ENCODE measurements around the gene CLCN4. TPM values are rescaled to one million over a fixed set of nuclear protein-coding genes. Genes with fewer than 3 reads are reported as not detected.

CLCN4 gene
- total and polyA plus RNA-seq, 7 experiments from 2014 or later: 0.02 to 0.42 (median 0.11) TPM; not detected in 2

DNA sequence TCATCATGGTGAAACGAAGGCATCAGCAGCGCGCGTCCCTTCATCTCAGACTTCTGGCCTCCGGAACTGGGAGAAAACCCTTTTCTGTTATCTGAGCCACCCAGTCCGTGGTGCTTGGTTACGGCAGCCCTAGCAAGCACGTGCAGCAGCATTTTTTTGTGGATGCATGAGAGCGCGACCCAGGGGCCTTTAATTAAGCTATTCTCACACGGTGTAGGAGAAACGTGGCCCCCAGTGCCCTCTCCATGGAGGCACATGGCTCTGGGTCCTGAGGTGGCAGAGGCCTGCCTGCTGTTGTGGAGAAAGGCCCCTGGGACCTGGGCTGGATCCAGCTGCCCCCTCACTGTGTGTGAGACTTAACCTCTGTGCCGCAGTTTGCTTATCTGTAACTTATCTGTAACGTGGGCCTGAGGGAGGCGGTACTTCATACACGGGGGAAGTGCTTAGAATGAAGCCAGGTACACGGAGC lies 9.5 kb downstream of the CLCN4 start:
- H3K36me3 Mint-ChIP-seq: no peaks in the 10 kb centered on the region
- H3K4me1 ChIP-seq (ENCODE audit: control insufficient read depth in 2 of 2, insufficient read depth in 2 of 2, low read length in 2 of 2): no peaks in the 10 kb centered on the region
- no peaks in the 10 kb centered on the region for H3K36me3 ChIP-seq (ENCODE audit: control insufficient read depth in 2 of 3, insufficient read depth in 3 of 3, low read length in 3 of 3)
- intact Hi-C loops (cut with micrococcal nuclease): no loop called here
- ChIA-PET CTCF (no interaction called here), POLR2A (no interaction called here)
- no peaks in the 10 kb centered on the region for H3K27me3 ChIP-seq (ENCODE audit: control insufficient read depth in 2 of 2, insufficient read depth in 2 of 2, low read length in 2 of 2)
- ATAC-seq: no peak
- H3K27ac ChIP-seq (ENCODE audit: low read depth, low read length): no peak overlapping the region
- H3K27me3 Mint-ChIP-seq: peaks cover 0 to 10% (median 5%) of the 10 kb centered on the region in 5 donors
- H3K4me1 Mint-ChIP-seq: no peaks in the 10 kb centered on the region
- H3K27ac Mint-ChIP-seq: no peak overlapping the region
- no peak for DNase-seq
- no peak overlapping the region for H3K4me3 Mint-ChIP-seq
- no peaks in the 10 kb centered on the region for H3K9me3 ChIP-seq (ENCODE audit: control insufficient read depth in 2 of 3, low read length in 3 of 3)
- peaks cover 0 to 3% (median 0%) of the 10 kb centered on the region in 11 donors for H3K9me3 Mint-ChIP-seq
- H3K4me3 ChIP-seq (ENCODE audit: low read length): no peak overlapping the region

DNA sequence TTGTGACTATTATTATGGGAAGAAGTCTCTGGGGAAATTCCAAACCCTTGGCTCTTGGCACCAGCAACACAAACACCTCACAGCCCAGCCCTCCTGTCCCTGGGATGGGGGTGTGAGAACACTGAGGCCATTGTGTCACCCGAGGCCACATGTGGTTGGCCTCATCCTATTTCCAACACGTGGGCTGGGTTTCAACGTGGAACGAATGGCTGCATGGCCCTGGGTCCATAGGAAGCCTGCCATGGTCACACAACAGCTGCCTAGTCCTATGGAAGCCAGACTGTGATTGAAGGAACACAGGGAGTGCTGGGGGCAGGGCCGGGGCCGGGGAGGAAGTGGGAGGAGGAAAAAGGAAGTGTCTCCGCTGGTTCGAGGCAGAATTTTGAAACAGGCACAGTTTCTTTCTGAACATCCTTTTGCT lies 10.0 kb downstream of the CLCN4 start:
- no peaks in the 10 kb centered on the region for H3K36me3 ChIP-seq (ENCODE audit: control insufficient read depth in 2 of 3, insufficient read depth in 3 of 3, low read length in 3 of 3)
- Mint-ChIP-seq H3K27ac (no peak overlapping the region), H3K27me3 (peaks cover 0 to 14% (median under 1%) of the 10 kb centered on the region in 5 donors), H3K4me3 (peak overlapping the region in 2 of 10 donors; percentile 29 to 47), H3K36me3 (no peaks in the 10 kb centered on the region), H3K4me1 (no peaks in the 10 kb centered on the region), H3K9me3 (peaks cover 0 to 3% (median 0%) of the 10 kb centered on the region in 11 donors)
- no peak for ATAC-seq
- ChIA-PET POLR2A (no interaction called here), CTCF (no interaction called here)
- no peak overlapping the region for H3K4me3 ChIP-seq (ENCODE audit: low read length)
- H3K27ac ChIP-seq (ENCODE audit: low read depth, low read length): no peak overlapping the region
- intact Hi-C loops (cut with micrococcal nuclease): no loop called here
- peak in 1 of 9 donors; percentile 25 for DNase-seq
- no peaks in the 10 kb centered on the region for H3K9me3 ChIP-seq (ENCODE audit: control insufficient read depth in 2 of 3, low read length in 3 of 3)
- H3K4me1 ChIP-seq (ENCODE audit: control insufficient read depth in 2 of 2, insufficient read depth in 2 of 2, low read length in 2 of 2): no peaks in the 10 kb centered on the region
- no peaks in the 10 kb centered on the region for H3K27me3 ChIP-seq (ENCODE audit: control insufficient read depth in 2 of 2, insufficient read depth in 2 of 2, low read length in 2 of 2)

DNA sequence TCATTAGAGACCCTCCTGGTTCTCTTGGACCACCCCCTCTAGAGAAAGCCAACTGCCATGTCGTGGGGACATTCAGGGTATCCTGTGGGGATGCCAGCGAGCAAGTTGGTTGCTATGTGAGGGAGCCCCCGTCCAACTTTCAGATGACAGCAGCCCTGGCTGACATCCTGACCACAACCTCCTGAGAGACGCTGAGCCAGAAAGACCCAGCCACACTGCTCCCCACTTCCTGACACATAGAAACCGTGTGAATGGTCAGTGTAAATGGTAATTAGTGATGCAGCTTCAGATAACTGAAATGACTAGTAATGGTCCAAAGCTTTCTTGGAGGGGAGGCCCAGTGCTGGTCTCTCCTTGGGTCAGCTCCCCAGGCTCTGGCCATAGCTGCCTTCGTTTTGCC lies 10.8 kb downstream of the CLCN4 start:
- no peak for ATAC-seq
- no peaks in the 10 kb centered on the region for H3K36me3 Mint-ChIP-seq

DNA sequence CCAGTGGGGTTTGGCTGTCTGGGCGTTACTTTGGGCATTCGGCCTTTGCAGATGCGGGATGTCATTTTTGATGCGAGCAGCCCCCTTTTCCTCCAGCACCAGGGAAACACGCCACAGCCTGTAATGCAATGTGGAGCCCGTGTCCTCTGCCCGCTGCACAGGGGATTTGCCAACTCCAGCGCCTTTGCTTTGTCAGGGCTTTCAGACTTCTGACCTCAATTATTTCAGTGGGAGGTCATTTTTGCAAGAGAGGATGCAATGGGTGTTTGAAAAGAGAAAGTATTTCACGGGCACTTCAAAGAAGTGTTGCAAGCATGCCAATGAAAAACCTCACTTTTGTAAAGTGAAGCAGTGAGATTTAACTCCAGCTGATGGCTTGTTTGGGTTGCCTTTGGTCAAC lies 11.5 kb downstream of the CLCN4 start:
- Mint-ChIP-seq H3K27me3 (peaks cover 0 to 18% (median 0%) of the 10 kb centered on the region in 5 donors), H3K4me1 (peaks cover 0 to 3% (median 0%) of the 10 kb centered on the region in 7 donors), H3K9me3 (peaks cover 0 to 3% (median 0%) of the 10 kb centered on the region in 11 donors), H3K4me3 (no peak overlapping the region), H3K36me3 (no peaks in the 10 kb centered on the region), H3K27ac (no peak overlapping the region)
- POLR2A ChIA-PET: no interaction called here
- H3K4me3 ChIP-seq (ENCODE audit: low read length): no peak overlapping the region
- DNase-seq: no peak
- H3K27me3 ChIP-seq (ENCODE audit: control insufficient read depth in 2 of 2, insufficient read depth in 2 of 2, low read length in 2 of 2): no peaks in the 10 kb centered on the region
- CTCF ChIA-PET: no interaction called here
- no peaks in the 10 kb centered on the region for H3K9me3 ChIP-seq (ENCODE audit: control insufficient read depth in 2 of 3, low read length in 3 of 3)
- no peaks in the 10 kb centered on the region for H3K4me1 ChIP-seq (ENCODE audit: control insufficient read depth in 2 of 2, insufficient read depth in 2 of 2, low read length in 2 of 2)
- no peak for ATAC-seq
- H3K36me3 ChIP-seq (ENCODE audit: control insufficient read depth in 2 of 3, insufficient read depth in 3 of 3, low read length in 3 of 3): no peaks in the 10 kb centered on the region
- intact Hi-C loops (cut with micrococcal nuclease): no loop called here
- H3K27ac ChIP-seq (ENCODE audit: low read depth, low read length): no peak overlapping the region

More for the DNA sequence above, 10.8 kb downstream of the CLCN4 start:
- Histone ChIP-seq H3K36me3 (ENCODE audit: control insufficient read depth in 2 of 3, insufficient read depth in 3 of 3, low read length in 3 of 3) (no peaks in the 10 kb centered on the region), H3K27ac (ENCODE audit: low read depth, low read length) (no peak overlapping the region), H3K4me1 (ENCODE audit: control insufficient read depth in 2 of 2, insufficient read depth in 2 of 2, low read length in 2 of 2) (no peaks in the 10 kb centered on the region), H3K4me3 (ENCODE audit: low read length) (no peak overlapping the region), H3K9me3 (ENCODE audit: control insufficient read depth in 2 of 3, low read length in 3 of 3) (no peaks in the 10 kb centered on the region), H3K27me3 (ENCODE audit: control insufficient read depth in 2 of 2, insufficient read depth in 2 of 2, low read length in 2 of 2) (no peaks in the 10 kb centered on the region)
- no peak overlapping the region for H3K4me3 Mint-ChIP-seq
- no peak for DNase-seq
- H3K4me1 Mint-ChIP-seq: peaks cover 0 to 3% (median 0%) of the 10 kb centered on the region in 7 donors
- H3K27me3 Mint-ChIP-seq: peaks cover 0 to 17% (median 0%) of the 10 kb centered on the region in 5 donors
- intact Hi-C loops (cut with micrococcal nuclease): no loop called here
- ChIA-PET POLR2A (no interaction called here), CTCF (no interaction called here)
- peaks cover 0 to 3% (median 0%) of the 10 kb centered on the region in 11 donors for H3K9me3 Mint-ChIP-seq
- no peak overlapping the region for H3K27ac Mint-ChIP-seq

DNA sequence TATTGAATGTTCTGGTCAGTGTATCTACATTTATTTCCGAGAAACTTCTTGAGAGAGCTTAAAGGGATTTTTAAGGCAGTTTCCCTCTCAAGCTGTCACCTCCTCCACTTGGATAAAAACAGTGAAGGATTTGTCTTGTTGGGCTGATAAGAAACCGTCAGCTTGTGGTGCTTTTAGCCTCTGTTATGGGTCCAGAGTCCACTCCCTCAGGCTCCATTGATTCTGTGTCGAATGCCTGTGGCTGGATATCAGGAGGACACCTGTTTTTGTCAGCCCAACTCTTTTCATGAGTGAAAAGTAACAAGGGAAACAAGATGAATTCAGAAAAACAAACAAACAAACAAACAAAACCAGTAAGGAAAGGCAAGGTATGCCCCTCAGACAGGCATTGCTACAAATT lies 12.4 kb downstream of the CLCN4 start:
- POLR2A ChIA-PET: no interaction called here
- Histone ChIP-seq H3K4me1 (ENCODE audit: control insufficient read depth in 2 of 2, insufficient read depth in 2 of 2, low read length in 2 of 2) (no peaks in the 10 kb centered on the region), H3K36me3 (ENCODE audit: control insufficient read depth in 2 of 3, insufficient read depth in 3 of 3, low read length in 3 of 3) (no peaks in the 10 kb centered on the region), H3K27me3 (ENCODE audit: control insufficient read depth in 2 of 2, insufficient read depth in 2 of 2, low read length in 2 of 2) (no peaks in the 10 kb centered on the region), H3K4me3 (ENCODE audit: low read length) (no peak overlapping the region), H3K27ac (ENCODE audit: low read depth, low read length) (no peak overlapping the region), H3K9me3 (ENCODE audit: control insufficient read depth in 2 of 3, low read length in 3 of 3) (no peaks in the 10 kb centered on the region)
- intact Hi-C loops (cut with micrococcal nuclease): no loop called here
- Mint-ChIP-seq H3K9me3 (peaks cover 0 to 5% (median 0%) of the 10 kb centered on the region in 11 donors), H3K4me1 (peaks cover 0 to 3% (median 0%) of the 10 kb centered on the region in 7 donors), H3K27ac (no peak overlapping the region), H3K27me3 (peaks cover 0 to 13% (median 0%) of the 10 kb centered on the region in 5 donors), H3K4me3 (no peak overlapping the region), H3K36me3 (no peaks in the 10 kb centered on the region)
- DNase-seq (no peak), ATAC-seq (no peak)
- CTCF ChIA-PET: no interaction called here

DNA sequence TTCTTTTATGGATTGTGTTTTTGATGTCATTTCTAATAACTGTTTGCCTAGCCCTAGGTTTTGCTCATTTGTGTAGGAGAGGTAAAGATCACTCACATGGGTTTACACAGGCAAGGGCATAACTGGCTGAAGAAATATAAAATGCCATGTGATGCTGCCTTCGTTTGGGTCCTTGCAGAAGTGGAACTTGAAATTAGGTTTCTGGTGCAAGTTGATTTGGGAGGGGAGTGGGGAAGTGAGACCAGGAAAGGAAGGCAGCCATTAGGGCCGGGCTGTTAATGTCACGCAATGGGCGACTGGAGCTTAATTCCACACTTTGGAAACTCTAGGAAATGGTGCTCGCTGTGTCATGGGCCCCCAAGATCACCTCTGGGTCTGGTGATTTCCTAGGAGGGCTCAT lies 14.5 kb downstream of the CLCN4 start:
- Mint-ChIP-seq H3K4me1 (peaks cover 0 to 3% (median 0%) of the 10 kb centered on the region in 7 donors), H3K27ac (no peak overlapping the region), H3K9me3 (peaks cover 0 to 4% (median 0%) of the 10 kb centered on the region in 11 donors), H3K27me3 (peaks cover 0 to 17% (median 1%) of the 10 kb centered on the region in 5 donors), H3K4me3 (no peak overlapping the region), H3K36me3 (no peaks in the 10 kb centered on the region)
- POLR2A ChIA-PET: no interaction called here
- Histone ChIP-seq H3K4me1 (ENCODE audit: control insufficient read depth in 2 of 2, insufficient read depth in 2 of 2, low read length in 2 of 2) (no peaks in the 10 kb centered on the region), H3K36me3 (ENCODE audit: control insufficient read depth in 2 of 3, insufficient read depth in 3 of 3, low read length in 3 of 3) (no peaks in the 10 kb centered on the region), H3K27ac (ENCODE audit: low read depth, low read length) (no peak overlapping the region), H3K4me3 (ENCODE audit: low read length) (no peak overlapping the region), H3K9me3 (ENCODE audit: control insufficient read depth in 2 of 3, low read length in 3 of 3) (no peaks in the 10 kb centered on the region), H3K27me3 (ENCODE audit: control insufficient read depth in 2 of 2, insufficient read depth in 2 of 2, low read length in 2 of 2) (no peaks in the 10 kb centered on the region)
- intact Hi-C loops (cut with micrococcal nuclease): no loop called here
- no peak for DNase-seq
- no peak for ATAC-seq
- CTCF ChIA-PET: no interaction called here

DNA sequence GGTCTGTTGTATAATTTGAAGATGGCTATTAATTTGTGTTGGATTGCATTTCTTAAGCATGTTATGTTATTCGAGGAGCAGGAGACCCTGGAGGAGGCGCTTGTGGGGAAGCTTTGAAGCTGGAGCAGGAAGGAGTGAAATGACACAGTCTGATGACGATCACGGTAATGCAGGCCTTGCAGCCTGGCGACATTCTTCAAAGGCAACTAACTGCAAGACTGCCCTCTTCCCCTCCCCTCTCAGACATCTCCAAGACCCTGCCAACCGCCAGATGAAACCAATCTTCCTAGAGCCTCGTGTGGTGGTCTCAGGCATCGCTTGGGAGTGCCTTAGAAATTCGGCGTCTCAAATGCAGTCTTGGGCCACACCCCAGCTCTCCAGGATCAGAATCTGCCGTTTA lies 16.1 kb downstream of the CLCN4 start:
- CTCF ChIA-PET: no interaction called here

More for the DNA sequence above, 16.1 kb downstream of the CLCN4 start:
- ATAC-seq (no peak), DNase-seq (no peak)
- Histone ChIP-seq H3K4me1 (ENCODE audit: control insufficient read depth in 2 of 2, insufficient read depth in 2 of 2, low read length in 2 of 2) (no peaks in the 10 kb centered on the region), H3K27me3 (ENCODE audit: control insufficient read depth in 2 of 2, insufficient read depth in 2 of 2, low read length in 2 of 2) (no peaks in the 10 kb centered on the region), H3K4me3 (ENCODE audit: low read length) (no peak overlapping the region), H3K36me3 (ENCODE audit: control insufficient read depth in 2 of 3, insufficient read depth in 3 of 3, low read length in 3 of 3) (no peaks in the 10 kb centered on the region), H3K9me3 (ENCODE audit: control insufficient read depth in 2 of 3, low read length in 3 of 3) (no peaks in the 10 kb centered on the region), H3K27ac (ENCODE audit: low read depth, low read length) (no peak overlapping the region)
- H3K4me1 Mint-ChIP-seq: peaks cover 0 to 8% (median 0%) of the 10 kb centered on the region in 7 donors
- H3K27me3 Mint-ChIP-seq: peaks cover 0 to 21% (median 7%) of the 10 kb centered on the region in 5 donors
- intact Hi-C loops (cut with micrococcal nuclease): no loop called here
- H3K9me3 Mint-ChIP-seq: peaks cover 0 to 4% (median 0%) of the 10 kb centered on the region in 11 donors
- H3K4me3 Mint-ChIP-seq: no peak overlapping the region
- POLR2A ChIA-PET: no interaction called here
- H3K36me3 Mint-ChIP-seq: no peaks in the 10 kb centered on the region
- H3K27ac Mint-ChIP-seq: no peak overlapping the region
